ENCODE measurements around the gene UBE3B. TPM values are rescaled to one million over a fixed set of nuclear protein-coding genes. Genes with fewer than 3 reads are reported as not detected.

Gene UBE3B
- total RNA-seq, 4 donors from 2014 or later, result 51.0 to 93.5 (median 78.9) TPM

DNA sequence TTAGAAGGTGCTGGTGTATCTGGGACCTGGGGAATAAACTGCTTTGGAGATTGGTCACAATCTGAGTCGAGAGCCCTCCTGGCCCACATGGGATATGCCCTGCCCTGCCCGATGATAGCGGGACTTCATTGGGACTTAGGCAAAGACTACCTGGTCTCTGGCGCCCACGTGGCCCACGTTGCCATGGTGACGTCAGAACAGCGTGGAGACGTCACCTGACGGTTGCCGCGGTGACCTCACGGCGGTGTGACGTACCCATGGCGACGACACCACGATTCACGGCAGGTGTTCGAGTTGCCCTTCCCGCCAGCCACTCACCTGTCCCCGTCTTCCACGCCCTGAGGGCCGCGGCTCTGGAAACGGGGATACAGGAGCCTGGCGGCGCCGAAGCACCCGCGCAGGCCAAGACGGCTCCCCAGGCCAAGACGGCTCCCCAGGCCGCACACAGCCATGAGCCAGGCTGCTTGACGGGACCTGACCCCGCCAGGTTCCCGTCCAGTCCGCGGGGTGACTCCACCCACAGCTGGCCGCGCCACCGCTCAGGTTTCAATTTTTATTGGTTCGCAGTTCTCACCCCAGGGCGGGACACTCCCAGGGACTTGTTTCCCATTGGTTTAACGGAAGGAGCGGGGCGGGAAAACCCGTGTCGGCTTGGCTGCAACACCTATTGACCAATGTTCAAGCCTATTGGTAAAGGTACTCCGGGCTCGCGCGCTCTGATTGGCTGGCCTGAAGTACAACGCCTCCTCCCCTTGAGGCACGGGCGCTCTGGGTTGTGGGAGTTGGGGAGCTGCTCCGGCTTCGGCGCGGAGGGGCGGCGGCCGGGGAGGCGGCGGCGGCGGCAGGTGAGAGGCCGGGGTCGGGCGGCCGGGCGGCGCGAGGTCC, 95.8 kb downstream of the UBE3B start, which contains the start of the genes MMAB and MVK:
Gene MMAB (minus strand): TSS at position 476 of the 885 bp plus-strand sequence. CDS start 24 bp downstream, at position 452.
Gene MVK (plus strand): TSS at position 766 of the 885 bp plus-strand sequence. CDS start 1,029 bp downstream, outside the sequence.
- H3K27ac ChIP-seq, result peak within 1 kb of the TSS; percentile 49 to 94 (median 87)
- peak within 1 kb of the TSS; percentile 67 to 96 (median 80) for H3K4me3 ChIP-seq
- peak; percentile 98 to 99 for DNase-seq (ENCODE audit: low spot score in 2 of 2)
- no peaks in the 10 kb centered on the region for H3K9me3 ChIP-seq
- TF ChIP-seq POLR2A (IDR thresholded peaks at IDR 0.05), result peak in 1 of 2 donors; percentile 53
- peak; percentile 79 to 87 for TF ChIP-seq EP300 (IDR thresholded peaks at IDR 0.05)
- TF ChIP-seq, protein P1, sequence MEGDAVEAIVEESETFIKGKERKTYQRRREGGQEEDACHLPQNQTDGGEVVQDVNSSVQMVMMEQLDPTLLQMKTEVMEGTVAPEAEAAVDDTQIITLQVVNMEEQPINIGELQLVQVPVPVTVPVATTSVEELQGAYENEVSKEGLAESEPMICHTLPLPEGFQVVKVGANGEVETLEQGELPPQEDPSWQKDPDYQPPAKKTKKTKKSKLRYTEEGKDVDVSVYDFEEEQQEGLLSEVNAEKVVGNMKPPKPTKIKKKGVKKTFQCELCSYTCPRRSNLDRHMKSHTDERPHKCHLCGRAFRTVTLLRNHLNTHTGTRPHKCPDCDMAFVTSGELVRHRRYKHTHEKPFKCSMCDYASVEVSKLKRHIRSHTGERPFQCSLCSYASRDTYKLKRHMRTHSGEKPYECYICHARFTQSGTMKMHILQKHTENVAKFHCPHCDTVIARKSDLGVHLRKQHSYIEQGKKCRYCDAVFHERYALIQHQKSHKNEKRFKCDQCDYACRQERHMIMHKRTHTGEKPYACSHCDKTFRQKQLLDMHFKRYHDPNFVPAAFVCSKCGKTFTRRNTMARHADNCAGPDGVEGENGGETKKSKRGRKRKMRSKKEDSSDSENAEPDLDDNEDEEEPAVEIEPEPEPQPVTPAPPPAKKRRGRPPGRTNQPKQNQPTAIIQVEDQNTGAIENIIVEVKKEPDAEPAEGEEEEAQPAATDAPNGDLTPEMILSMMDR (IDR thresholded peaks at IDR 0.05), result peak in 1 of 5 experiments; percentile 38
- peaks cover 0 to 26% (median 9%) of the 10 kb centered on the region in 4 donors for H3K4me1 ChIP-seq
- peaks cover 0 to 52% (median 2%) of the 10 kb centered on the region in 3 donors for H3K36me3 ChIP-seq
- no peaks in the 10 kb centered on the region for H3K27me3 ChIP-seq
- 0 to 1% methylated on average over 47 of the region's 74 CpGs for WGBS, 2 donors

DNA sequence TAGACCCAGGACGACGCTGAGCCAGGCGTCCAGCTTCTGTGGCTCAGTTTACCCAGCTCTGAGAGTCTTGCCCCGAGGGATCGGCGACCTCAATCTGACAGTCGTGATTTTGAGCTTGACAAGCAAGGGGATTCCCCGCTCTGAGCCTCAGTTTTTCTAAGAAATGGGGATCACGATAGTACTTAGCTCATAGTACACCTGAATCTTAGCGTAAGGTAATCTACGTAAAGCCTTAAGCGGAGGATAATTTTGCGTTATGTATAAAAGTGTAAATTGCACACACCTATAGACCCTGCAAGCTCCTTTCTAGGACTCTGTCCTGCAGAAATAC, 96.4 kb downstream of the UBE3B start:
- WGBS, 2 donors, result 1% methylated on average over 13 of the region's 13 CpGs
- peak overlapping the region; percentile 28 to 94 (median 66) for H3K27ac ChIP-seq
- H3K4me3 ChIP-seq, result peak overlapping the region; percentile 54 to 96 (median 80)
- no peaks in the 10 kb centered on the region for H3K27me3 ChIP-seq
- no peak for TF ChIP-seq POLR2A (IDR thresholded peaks at IDR 0.05)
- no peak for TF ChIP-seq EP300 (IDR thresholded peaks at IDR 0.05)
- TF ChIP-seq, protein P1 (IDR thresholded peaks at IDR 0.05), result no peak
- H3K36me3 ChIP-seq, result peaks cover 0 to 52% (median 2%) of the 10 kb centered on the region in 3 donors
- no peak for DNase-seq (ENCODE audit: low spot score in 2 of 2)
- H3K9me3 ChIP-seq, result no peaks in the 10 kb centered on the region
- peaks cover 0 to 26% (median 9%) of the 10 kb centered on the region in 4 donors for H3K4me1 ChIP-seq

DNA sequence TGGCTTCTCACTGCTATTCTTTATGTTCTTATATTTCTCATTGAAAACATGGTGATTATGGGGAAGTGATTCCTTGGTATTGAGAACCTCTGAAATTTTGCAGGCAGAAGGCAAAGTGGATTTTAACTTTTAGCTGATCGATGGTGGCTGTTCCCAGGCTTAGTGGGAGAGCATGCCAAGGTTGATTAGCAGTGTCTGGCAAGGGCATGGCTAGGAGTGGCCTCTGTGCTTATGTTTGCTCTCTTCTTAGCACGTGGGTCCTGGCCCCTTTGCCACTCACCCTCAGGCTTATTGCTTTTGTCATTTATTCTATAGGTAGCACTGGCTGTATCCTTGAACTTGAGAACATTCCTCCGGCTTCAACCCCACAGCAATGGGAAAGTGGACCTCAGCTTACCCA, 98.2 kb downstream of the UBE3B start:
- Histone ChIP-seq H3K9me3 (no peaks in the 10 kb centered on the region), H3K27me3 (no peaks in the 10 kb centered on the region), H3K27ac (no peak overlapping the region), H3K36me3 (peaks cover 2 to 52% (median 7%) of the 10 kb centered on the region in 3 donors), H3K4me1 (peaks cover 0 to 26% (median 9%) of the 10 kb centered on the region in 4 donors), H3K4me3 (no peak overlapping the region)
- TF ChIP-seq POLR2A (IDR thresholded peaks at IDR 0.05) (no peak), EP300 (IDR thresholded peaks at IDR 0.05) (no peak)
- TF ChIP-seq, protein P1 (IDR thresholded peaks at IDR 0.05), result no peak
- 85 to 86% methylated on average over 3 of the region's 3 CpGs for WGBS, 2 donors
- DNase-seq (ENCODE audit: low spot score in 2 of 2), result no peak

DNA sequence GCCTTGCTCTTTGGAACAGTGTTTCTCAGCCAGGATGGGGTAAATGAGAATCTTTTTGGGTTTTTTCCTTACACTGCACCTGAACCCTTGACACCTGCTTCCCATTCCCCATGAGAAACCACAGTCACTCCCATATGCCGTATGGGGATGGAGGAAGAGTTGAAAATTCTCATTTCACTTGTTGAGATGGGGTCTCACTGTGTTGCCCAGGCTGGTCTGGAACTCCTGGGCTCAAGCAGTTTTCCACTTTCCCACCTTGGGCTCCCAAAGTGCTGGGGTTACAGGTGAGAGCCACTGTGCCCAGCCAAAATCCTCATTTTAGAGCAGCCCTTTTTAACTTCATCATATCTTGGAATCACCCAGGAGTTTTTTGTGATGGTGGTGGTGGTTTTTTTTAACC, 99.9 kb downstream of the UBE3B start:
- DNase-seq (ENCODE audit: low spot score in 2 of 2), result no peak
- Histone ChIP-seq H3K27ac (no peak overlapping the region), H3K9me3 (no peaks in the 10 kb centered on the region), H3K27me3 (no peaks in the 10 kb centered on the region), H3K4me3 (no peak overlapping the region), H3K36me3 (peaks cover 2 to 67% (median 7%) of the 10 kb centered on the region in 3 donors), H3K4me1 (peaks cover 0 to 19% (median 9%) of the 10 kb centered on the region in 4 donors)
- TF ChIP-seq, protein P1 (IDR thresholded peaks at IDR 0.05), result no peak
- TF ChIP-seq POLR2A (IDR thresholded peaks at IDR 0.05) (no peak), EP300 (IDR thresholded peaks at IDR 0.05) (no peak)
- WGBS, 2 donors, result 88 to 92% methylated on average over 1 of the region's 1 CpG
